ENCODE data around the gene PRCC. TPM values are rescaled to one million over a fixed set of nuclear protein-coding genes. Genes with fewer than 3 reads are reported as not detected.

Gene PRCC
- total and polyA plus RNA-seq, 2 of the 13 experiments (the other 11 are each of a cell fraction or from before 2014, with no cell fraction given), result 24.2 to 40.5 TPM

GRCh38 chr1:156767101-156767878 is at the start of gene PRCC (continued):
- TF ChIP-seq, protein P1, sequence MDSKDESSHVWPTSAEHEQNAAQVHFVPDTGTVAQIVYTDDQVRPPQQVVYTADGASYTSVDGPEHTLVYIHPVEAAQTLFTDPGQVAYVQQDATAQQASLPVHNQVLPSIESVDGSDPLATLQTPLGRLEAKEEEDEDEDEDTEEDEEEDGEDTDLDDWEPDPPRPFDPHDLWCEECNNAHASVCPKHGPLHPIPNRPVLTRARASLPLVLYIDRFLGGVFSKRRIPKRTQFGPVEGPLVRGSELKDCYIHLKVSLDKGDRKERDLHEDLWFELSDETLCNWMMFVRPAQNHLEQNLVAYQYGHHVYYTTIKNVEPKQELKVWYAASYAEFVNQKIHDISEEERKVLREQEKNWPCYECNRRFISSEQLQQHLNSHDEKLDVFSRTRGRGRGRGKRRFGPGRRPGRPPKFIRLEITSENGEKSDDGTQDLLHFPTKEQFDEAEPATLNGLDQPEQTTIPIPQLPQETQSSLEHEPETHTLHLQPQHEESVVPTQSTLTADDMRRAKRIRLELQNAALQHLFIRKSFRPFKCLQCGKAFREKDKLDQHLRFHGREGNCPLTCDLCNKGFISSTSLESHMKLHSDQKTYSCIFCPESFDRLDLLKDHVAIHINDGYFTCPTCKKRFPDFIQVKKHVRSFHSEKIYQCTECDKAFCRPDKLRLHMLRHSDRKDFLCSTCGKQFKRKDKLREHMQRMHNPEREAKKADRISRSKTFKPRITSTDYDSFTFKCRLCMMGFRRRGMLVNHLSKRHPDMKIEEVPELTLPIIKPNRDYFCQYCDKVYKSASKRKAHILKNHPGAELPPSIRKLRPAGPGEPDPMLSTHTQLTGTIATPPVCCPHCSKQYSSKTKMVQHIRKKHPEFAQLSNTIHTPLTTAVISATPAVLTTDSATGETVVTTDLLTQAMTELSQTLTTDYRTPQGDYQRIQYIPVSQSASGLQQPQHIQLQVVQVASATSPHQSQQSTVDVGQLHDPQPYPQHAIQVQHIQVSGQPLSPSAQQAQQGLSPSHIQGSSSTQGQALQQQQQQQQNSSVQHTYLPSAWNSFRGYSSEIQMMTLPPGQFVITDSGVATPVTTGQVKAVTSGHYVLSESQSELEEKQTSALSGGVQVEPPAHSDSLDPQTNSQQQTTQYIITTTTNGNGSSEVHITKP (CRISPR knock-in tag; IDR thresholded peaks at IDR 0.05; ENCODE audit: low read depth), result no peak
- TF ChIP-seq TMF1 (CRISPR knock-in tag; IDR thresholded peaks at IDR 0.05; ENCODE audit: low read depth) (no peak), ZHX1 (CRISPR knock-in tag; IDR thresholded peaks at IDR 0.05; ENCODE audit: low read depth) (no peak), BRCA1 (CRISPR knock-in tag; IDR thresholded peaks at IDR 0.05) (peak; percentile 32; the same call in 1 of the 2 replicates), CSRNP1 (CRISPR knock-in tag; IDR thresholded peaks at IDR 0.05) (no peak), ZMAT3 (CRISPR knock-in tag; conservative IDR thresholded peaks at IDR 0.05) (no peak), LCORL (IDR thresholded peaks at IDR 0.05) (peak; percentile 84), LCORL (CRISPR knock-in tag; IDR thresholded peaks at IDR 0.05) (no peak; the same call in 1 of the 2 replicates), SP4 (CRISPR knock-in tag; IDR thresholded peaks at IDR 0.05) (peak; percentile 47; the same call in 1 of the 2 replicates)
- TF ChIP-seq, protein P2, sequence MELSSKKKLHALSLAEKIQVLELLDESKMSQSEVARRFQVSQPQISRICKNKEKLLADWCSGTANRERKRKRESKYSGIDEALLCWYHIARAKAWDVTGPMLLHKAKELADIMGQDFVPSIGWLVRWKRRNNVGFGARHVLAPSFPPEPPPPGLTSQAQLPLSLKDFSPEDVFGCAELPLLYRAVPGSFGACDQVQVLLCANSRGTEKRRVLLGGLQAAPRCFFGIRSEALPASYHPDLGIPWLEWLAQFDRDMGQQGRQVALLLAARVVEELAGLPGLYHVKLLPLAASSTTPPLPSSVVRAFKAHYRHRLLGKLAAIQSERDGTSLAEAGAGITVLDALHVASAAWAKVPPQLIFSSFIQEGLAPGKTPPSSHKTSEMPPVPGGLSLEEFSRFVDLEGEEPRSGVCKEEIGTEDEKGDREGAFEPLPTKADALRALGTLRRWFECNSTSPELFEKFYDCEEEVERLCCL (CRISPR knock-in tag; IDR thresholded peaks at IDR 0.05; ENCODE audit: borderline replicate concordance), result peak; percentile 37; the same call in 1 of the 2 replicates
- TF ChIP-seq, protein P3, sequence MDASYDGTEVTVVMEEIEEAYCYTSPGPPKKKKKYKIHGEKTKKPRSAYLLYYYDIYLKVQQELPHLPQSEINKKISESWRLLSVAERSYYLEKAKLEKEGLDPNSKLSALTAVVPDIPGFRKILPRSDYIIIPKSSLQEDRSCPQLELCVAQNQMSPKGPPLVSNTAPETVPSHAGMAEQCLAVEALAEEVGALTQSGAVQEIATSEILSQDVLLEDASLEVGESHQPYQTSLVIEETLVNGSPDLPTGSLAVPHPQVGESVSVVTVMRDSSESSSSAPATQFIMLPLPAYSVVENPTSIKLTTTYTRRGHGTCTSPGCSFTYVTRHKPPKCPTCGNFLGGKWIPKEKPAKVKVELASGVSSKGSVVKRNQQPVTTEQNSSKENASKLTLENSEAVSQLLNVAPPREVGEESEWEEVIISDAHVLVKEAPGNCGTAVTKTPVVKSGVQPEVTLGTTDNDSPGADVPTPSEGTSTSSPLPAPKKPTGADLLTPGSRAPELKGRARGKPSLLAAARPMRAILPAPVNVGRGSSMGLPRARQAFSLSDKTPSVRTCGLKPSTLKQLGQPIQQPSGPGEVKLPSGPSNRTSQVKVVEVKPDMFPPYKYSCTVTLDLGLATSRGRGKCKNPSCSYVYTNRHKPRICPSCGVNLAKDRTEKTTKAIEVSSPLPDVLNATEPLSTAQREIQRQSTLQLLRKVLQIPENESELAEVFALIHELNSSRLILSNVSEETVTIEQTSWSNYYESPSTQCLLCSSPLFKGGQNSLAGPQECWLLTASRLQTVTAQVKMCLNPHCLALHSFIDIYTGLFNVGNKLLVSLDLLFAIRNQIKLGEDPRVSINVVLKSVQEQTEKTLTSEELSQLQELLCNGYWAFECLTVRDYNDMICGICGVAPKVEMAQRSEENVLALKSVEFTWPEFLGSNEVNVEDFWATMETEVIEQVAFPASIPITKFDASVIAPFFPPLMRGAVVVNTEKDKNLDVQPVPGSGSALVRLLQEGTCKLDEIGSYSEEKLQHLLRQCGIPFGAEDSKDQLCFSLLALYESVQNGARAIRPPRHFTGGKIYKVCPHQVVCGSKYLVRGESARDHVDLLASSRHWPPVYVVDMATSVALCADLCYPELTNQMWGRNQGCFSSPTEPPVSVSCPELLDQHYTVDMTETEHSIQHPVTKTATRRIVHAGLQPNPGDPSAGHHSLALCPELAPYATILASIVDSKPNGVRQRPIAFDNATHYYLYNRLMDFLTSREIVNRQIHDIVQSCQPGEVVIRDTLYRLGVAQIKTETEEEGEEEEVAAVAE (CRISPR knock-in tag; IDR thresholded peaks at IDR 0.05; ENCODE audit: borderline replicate concordance), result peak; percentile 83
- TF ChIP-seq, protein P4, sequence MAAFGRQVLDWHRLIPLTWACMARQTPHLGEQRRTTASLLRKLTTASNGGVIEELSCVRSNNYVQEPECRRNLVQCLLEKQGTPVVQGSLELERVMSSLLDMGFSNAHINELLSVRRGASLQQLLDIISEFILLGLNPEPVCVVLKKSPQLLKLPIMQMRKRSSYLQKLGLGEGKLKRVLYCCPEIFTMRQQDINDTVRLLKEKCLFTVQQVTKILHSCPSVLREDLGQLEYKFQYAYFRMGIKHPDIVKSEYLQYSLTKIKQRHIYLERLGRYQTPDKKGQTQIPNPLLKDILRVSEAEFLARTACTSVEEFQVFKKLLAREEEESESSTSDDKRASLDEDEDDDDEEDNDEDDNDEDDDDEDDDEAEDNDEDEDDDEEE (CRISPR knock-in tag; IDR thresholded peaks at IDR 0.05), result no peak
